Right lobe of liver (tissue), 6 donors: Measurements from ENCODE around the gene FXR2. TPM values are rescaled to one million over a fixed set of nuclear protein-coding genes. Genes with fewer than 3 reads are reported as not detected.

Source experiments
- ATAC-seq, 4 donors: fragments of 200-7000 bp; cut with Tn5 transposase; one replicate each; pipeline ENCODE4 v1.9.1; 2020; ENCODE audit warnings: mild to moderate bottlenecking in 4 of 4, moderate library complexity in 4 of 4
- DNase-seq, 3 donors: peaks; one replicate each; pipeline ENCODE4 v3.0.0-alpha.2; 2020
- H3K27ac ChIP-seq, 3 donors: fragments of 200-600 bp; one replicate each; pipeline ENCODE4 v1.8.0; 2022
- H3K27me3 ChIP-seq, 2 donors: fragments of 200-600 bp; one replicate each; pipeline ENCODE4 v1.8.0; 2022
- H3K36me3 ChIP-seq, 4 donors: fragments of 200-600 bp; sonication (generic) in 1 of 4; one replicate each; pipeline versions ENCODE4 v1.5.1 to v1.8.0; 2017 to 2022; ENCODE audit warnings: control low read depth in 1 of 4
- H3K4me1 ChIP-seq, 4 donors: fragments of 200-600 bp; sonication (generic) in 1 of 4; one replicate each; pipeline versions ENCODE4 v1.5.1 to v1.8.0; 2017 to 2022; ENCODE audit warnings: control low read depth in 1 of 4
- H3K4me3 ChIP-seq, 3 donors: fragments of 200-600 bp; one replicate each; pipeline ENCODE4 v1.8.0; 2022
- H3K9me3 ChIP-seq, 4 donors: fragments of 200-600 bp; sonication (generic) in 1 of 4; one replicate each; pipeline versions ENCODE4 v1.5.1 to v1.8.0; 2017 to 2022; ENCODE audit warnings: control low read depth in 1 of 4
- POLR2A ChIP-seq: fragments of 450-650 bp; IDR thresholded peaks from one replicate; pipeline ENCODE4 v1.6.1; 2017; ENCODE audit warnings: antibody characterized with exemption, mild to moderate bottlenecking
- whole genome bisulfite sequencing: methylation state at CpG from one replicate; pipeline ENCODE4 v1.1.6; 2018; ENCODE audit warnings: low coverage, low lambda C conversion rate; ENCODE audit not compliant: insufficient coverage; ENCODE audit errors: missing lambda C conversion rate; 5-methylcytosine and 5-hydroxymethylcytosine counted together
- intact Hi-C, 2 donors: fragments of 100-400 bp; cut with DNase I; formaldehyde crosslinking; loops; one replicate each; pipeline versions ENCODE4 v1.11.2 to v1.14.1; 2022
- small RNA-seq, 2 experiments: library from RNA; depleted of rRNA; stranded (forward); fragments of <200 nt; gene quantifications; one replicate each; pipeline ENCODE3, GENCODE V24; 2016
- total RNA-seq, 6 experiments: library from RNA; depleted of rRNA in 2 of 6; stranded (reverse); fragments of >200 nt in 2 of 6; fragmentation: NEBNext Ultra II Directional in 3 of 6; extraction: Animal tissue kit (Norgen Biotek cat#: 25700) in 3 of 6; gene quantifications; one replicate each; pipeline versions ENCODE4 v1.1.0 to v1.2.4, GENCODE V29; 2016 to 2023
- TF ChIP-seq, protein P1 (sequence below), 4 donors: fragments of 200-600 bp in 3 of 4; fragments of 450-650 bp in 1 of 4; IDR thresholded peaks; one replicate each; pipeline versions ENCODE4 v1.5.1 to v1.8.0; 2016 to 2022; ENCODE audit warnings: antibody characterized with exemption in 4 of 4, mild to moderate bottlenecking in 2 of 4
- donor health status: DM: no; HTN: yes; CAD: no.
- donor health status: DM: no; HTN: no; CAD: no.
- donor health status: DM: no; HTN: no; CAD: no.
- donor health status: DM: no; HTN: yes; CAD: no.
- donor health status: DM: no; HTN: yes; CAD: no.

Gene FXR2
- total RNA-seq, 6 experiments from 2014 or later: 14.3 to 23.2 (median 16.7) TPM

DNA sequence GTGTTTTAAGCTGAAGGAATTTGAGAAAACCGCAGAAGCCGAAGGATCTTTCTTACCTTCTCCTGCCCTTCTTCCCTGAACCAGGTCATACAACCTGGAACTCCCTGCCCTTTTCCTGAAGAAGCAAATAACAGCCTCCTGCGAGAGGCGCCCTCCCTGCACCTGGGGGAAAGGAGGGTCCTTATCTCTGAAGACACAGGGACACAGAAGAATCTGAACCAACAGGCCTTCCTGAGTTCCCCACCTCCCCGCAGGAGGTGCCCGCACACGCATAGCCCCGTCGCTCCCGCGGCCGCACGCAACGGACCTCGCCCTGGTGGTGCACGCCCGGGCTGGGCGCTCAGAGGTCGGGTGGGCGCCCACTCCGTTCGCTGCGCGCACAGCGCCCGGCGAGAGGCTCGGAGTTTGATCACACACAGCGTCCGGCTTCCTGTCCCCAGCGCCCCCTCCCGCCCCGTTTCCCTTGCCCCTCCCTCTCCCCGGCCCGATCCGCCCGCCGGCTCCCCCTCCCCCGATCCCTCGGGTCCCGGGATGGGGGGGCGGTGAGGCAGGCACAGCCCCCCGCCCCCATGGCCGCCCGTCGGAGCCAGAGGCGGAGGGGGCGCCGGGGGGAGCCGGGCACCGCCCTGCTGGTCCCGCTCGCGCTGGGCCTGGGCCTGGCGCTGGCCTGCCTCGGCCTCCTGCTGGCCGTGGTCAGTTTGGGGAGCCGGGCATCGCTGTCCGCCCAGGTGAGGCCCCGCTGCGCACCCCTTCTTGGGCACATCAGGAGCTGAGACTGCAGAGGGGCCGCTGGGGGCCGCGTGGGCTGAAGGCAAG lies 65.9 kb downstream of the FXR2 start, which contains the start of gene TNFSF12:
Gene TNFSF12, plus strand, starts transcription at position 474 of the 816 bp plus-strand sequence. Its CDS starts 96 bp downstream, at position 570.
- Histone ChIP-seq H3K9me3 (no peaks in the 10 kb centered on the region), H3K27ac (peak within 1 kb of the TSS; percentile 53 to 70 (median 68))
- TF ChIP-seq POLR2A: peak; percentile 47
- TF ChIP-seq, protein P1, sequence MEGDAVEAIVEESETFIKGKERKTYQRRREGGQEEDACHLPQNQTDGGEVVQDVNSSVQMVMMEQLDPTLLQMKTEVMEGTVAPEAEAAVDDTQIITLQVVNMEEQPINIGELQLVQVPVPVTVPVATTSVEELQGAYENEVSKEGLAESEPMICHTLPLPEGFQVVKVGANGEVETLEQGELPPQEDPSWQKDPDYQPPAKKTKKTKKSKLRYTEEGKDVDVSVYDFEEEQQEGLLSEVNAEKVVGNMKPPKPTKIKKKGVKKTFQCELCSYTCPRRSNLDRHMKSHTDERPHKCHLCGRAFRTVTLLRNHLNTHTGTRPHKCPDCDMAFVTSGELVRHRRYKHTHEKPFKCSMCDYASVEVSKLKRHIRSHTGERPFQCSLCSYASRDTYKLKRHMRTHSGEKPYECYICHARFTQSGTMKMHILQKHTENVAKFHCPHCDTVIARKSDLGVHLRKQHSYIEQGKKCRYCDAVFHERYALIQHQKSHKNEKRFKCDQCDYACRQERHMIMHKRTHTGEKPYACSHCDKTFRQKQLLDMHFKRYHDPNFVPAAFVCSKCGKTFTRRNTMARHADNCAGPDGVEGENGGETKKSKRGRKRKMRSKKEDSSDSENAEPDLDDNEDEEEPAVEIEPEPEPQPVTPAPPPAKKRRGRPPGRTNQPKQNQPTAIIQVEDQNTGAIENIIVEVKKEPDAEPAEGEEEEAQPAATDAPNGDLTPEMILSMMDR (IDR thresholded peaks at IDR 0.05): peak in 1 of 4 donors; percentile 11

DNA sequence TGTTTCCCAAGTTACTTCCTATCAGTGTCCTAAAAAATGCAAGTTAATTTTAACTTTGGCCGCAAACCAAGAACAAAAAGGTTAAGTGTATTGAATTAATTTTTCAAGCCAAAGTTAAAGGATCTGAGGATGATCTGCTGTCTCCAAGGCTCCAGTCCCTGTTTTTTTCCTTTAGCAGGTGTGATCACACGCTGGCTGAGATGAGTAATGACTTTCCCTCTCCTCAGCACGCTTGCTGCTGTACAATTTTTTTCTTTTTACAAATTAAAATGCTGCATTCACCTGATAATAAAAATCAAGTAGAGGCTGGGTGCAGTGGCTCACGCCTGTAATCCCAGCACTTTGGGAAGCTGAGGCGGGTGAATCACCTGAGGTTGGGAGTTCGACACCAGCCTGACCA lies 69.8 kb downstream of the FXR2 start:
- Histone ChIP-seq H3K27ac (no peak overlapping the region), H3K4me1 (peaks cover 0 to 10% (median 0%) of the 10 kb centered on the region in 4 donors), H3K9me3 (no peaks in the 10 kb centered on the region), H3K27me3 (no peaks in the 10 kb centered on the region), H3K4me3 (no peak overlapping the region), H3K36me3 (no peaks in the 10 kb centered on the region)
- WGBS: 65% methylated on average over 6 of the region's 6 CpGs
- ATAC-seq (no peak), DNase-seq (no peak)
- intact Hi-C loops: no loop called here
- TF ChIP-seq, protein P1 (IDR thresholded peaks at IDR 0.05): no peak
- no peak for TF ChIP-seq POLR2A

More for the DNA sequence above, 65.9 kb downstream of the FXR2 start, which contains the start of gene TNFSF12:
- DNase-seq (peak; percentile 69 to 75 (median 75)), ATAC-seq (peak; percentile 82 to 85 (median 84))
- Histone ChIP-seq H3K36me3 (no peaks in the 10 kb centered on the region), H3K4me3 (peak within 1 kb of the TSS; percentile 55 to 71 (median 58)), H3K4me1 (peaks cover 0 to 4% (median 0%) of the 10 kb centered on the region in 4 donors), H3K27me3 (no peaks in the 10 kb centered on the region)
- intact Hi-C loops: no loop called here
- WGBS: 2% methylated on average over 11 of the region's 65 CpGs

Small RNA genes lying within 50 kb of the gene (small RNA-seq; reads per million reads assigned to genes)
- gene CD68: 0 reads per million in 2 experiments
- 0 reads per million in 2 experiments for gene SNORA48
- gene SNORD10: 0 reads per million in 2 experiments

Other genes with a start within 250 kb of the FXR2 start
- 1 to 10 TPM; 2.9 to 5.1 (median 4.0) TPM for gene TNK1, start 233.8 kb downstream of the FXR2 start, total RNA-seq
- gene PLSCR3, start 220.4 kb downstream of the FXR2 start, total RNA-seq: 1 to 10 TPM; 5.5 to 8.9 (median 6.4) TPM
- 10 to 100 TPM; 56.4 to 95.4 (median 68.9) TPM for gene TMEM256, start 210.8 kb downstream of the FXR2 start, total RNA-seq
- 1 to 10 TPM; 1.3 to 5.3 (median 3.0) TPM for gene NLGN2, start 207.1 kb downstream of the FXR2 start, total RNA-seq
- gene SPEM1, start 194.6 kb downstream of the FXR2 start, total RNA-seq: not detected
- gene SPEM2, start 189.3 kb downstream of the FXR2 start, total RNA-seq: not detected
- not detected for gene SPEM3, start 186.0 kb downstream of the FXR2 start, total RNA-seq
- gene TMEM102, start 179.5 kb downstream of the FXR2 start, total RNA-seq: 1 to 10 TPM; 2.3 to 8.4 (median 4.0) TPM
- gene FGF11, start 175.4 kb downstream of the FXR2 start, total RNA-seq: under 1 TPM in 5 of 6 experiments, not detected in 1; 0.37 to 0.84 (median 0.68) TPM
- 10 to 100 TPM in 2 of 6 experiments, 1 to 10 TPM in 4; 6.0 to 12.3 (median 8.2) TPM for gene CHRNB1, start 169.8 kb downstream of the FXR2 start, total RNA-seq
- 10 to 100 TPM in 1 of 6 experiments, 1 to 10 TPM in 5; 5.7 to 10.5 (median 7.9) TPM for gene ZBTB4, start 135.3 kb downstream of the FXR2 start, total RNA-seq
- gene SLC35G6, start 133.5 kb downstream of the FXR2 start, total RNA-seq: not detected
- 10 to 100 TPM; 36.1 to 49.9 (median 46.0) TPM for gene POLR2A, start 130.5 kb downstream of the FXR2 start, total RNA-seq
- 10 to 100 TPM in 4 of 6 experiments, 1 to 10 TPM in 2; 6.1 to 14.7 (median 11.4) TPM for gene TNFSF12, start 65.8 kb downstream of the FXR2 start, total RNA-seq
- gene TNFSF13, start 56.1 kb downstream of the FXR2 start, total RNA-seq: 10 to 100 TPM in 2 of 6 experiments, 1 to 10 TPM in 4; 4.3 to 13.0 (median 6.2) TPM
- 10 to 100 TPM; 12.3 to 33.9 (median 15.1) TPM for gene SENP3, start 53.0 kb downstream of the FXR2 start, total RNA-seq
- 100 to 1,000 TPM in 1 of 6 experiments, 10 to 100 TPM in 5; 31.6 to 179 (median 51.1) TPM for gene CD68, start 35.3 kb downstream of the FXR2 start, total RNA-seq
- 100 to 1,000 TPM in 2 of 6 experiments, 10 to 100 TPM in 4; 54.2 to 199 (median 63.3) TPM for gene MPDU1, start 31.0 kb downstream of the FXR2 start, total RNA-seq
- gene SOX15, start 24.8 kb downstream of the FXR2 start, total RNA-seq: not detected
- 100 to 1,000 TPM in 5 of 6 experiments, 10 to 100 TPM in 1; 99.3 to 187 (median 120) TPM for gene SAT2, start 12.9 kb upstream of the FXR2 start, total RNA-seq
- 10 to 100 TPM in 5 of 6 experiments, 1 to 10 TPM in 1; 2.4 to 70.2 (median 15.4) TPM for gene SHBG, start 15.2 kb upstream of the FXR2 start, total RNA-seq
- gene ATP1B2, start 36.0 kb upstream of the FXR2 start, total RNA-seq: 1 to 10 TPM in 3 of 6 experiments, under 1 TPM in 3; 0.43 to 1.7 (median 0.91) TPM
- gene TP53, start 72.6 kb upstream of the FXR2 start, total RNA-seq: 10 to 100 TPM; 12.9 to 30.0 (median 23.0) TPM
- gene WRAP53, start 73.6 kb upstream of the FXR2 start, total RNA-seq: 1 to 10 TPM; 1.9 to 3.8 (median 3.0) TPM
- 1 to 10 TPM in 1 of 6 experiments, under 1 TPM in 5; 0.26 to 1.1 (median 0.83) TPM for gene EFNB3, start 90.3 kb upstream of the FXR2 start, total RNA-seq
- gene DNAH2, start 102.8 kb upstream of the FXR2 start, total RNA-seq: under 1 TPM; 0.12 to 0.38 (median 0.27) TPM
- 10 to 100 TPM in 4 of 6 experiments, 1 to 10 TPM in 2; 6.1 to 12.8 (median 10.9) TPM for gene KDM6B, start 219.3 kb upstream of the FXR2 start, total RNA-seq
- 1 to 10 TPM in 4 of 6 experiments, under 1 TPM in 2; 0.74 to 2.4 (median 1.2) TPM for gene TMEM88, start 240.2 kb upstream of the FXR2 start, total RNA-seq
- gene NAA38, start 242.7 kb upstream of the FXR2 start, total RNA-seq: 10 to 100 TPM; 27.2 to 43.0 (median 30.8) TPM
- gene CYB5D1, start 243.1 kb upstream of the FXR2 start, total RNA-seq: 10 to 100 TPM in 1 of 6 experiments, 1 to 10 TPM in 5; 6.0 to 11.7 (median 7.4) TPM